ENCODE data around the gene JAKMIP1. TPM values are rescaled to one million over a fixed set of nuclear protein-coding genes. Genes with fewer than 3 reads are reported as not detected.

JAKMIP1 gene
- total RNA-seq, 4 donors from 2014 or later: 0.39 to 4.5 (median 1.9) TPM; not detected in 1

- 40 to 48% methylated on average over 15 of the region's 22 CpGs for WGBS, 2 donors (ENCODE audit: low coverage in 1 of 2)
Observed at GRCh38 chr4:6019316-6020263, 180.8 kb downstream of the JAKMIP1 start.

GRCh38 chr4:6018331-6018730, 182.0 kb downstream of the JAKMIP1 start, which contains the start of gene C4orf50:
C4orf50 (minus strand) TSS chr4:6018431.
- Histone ChIP-seq H3K9me3 (no peaks in the 10 kb centered on the region), H3K4me1 (no peaks in the 10 kb centered on the region), H3K27ac (no peak within 1 kb of the TSS), H3K36me3 (no peaks in the 10 kb centered on the region), H3K4me3 (no peak within 1 kb of the TSS), H3K27me3 (peaks cover 66% of the 10 kb centered on the region)
- TF ChIP-seq POLR2AphosphoS5 (IDR thresholded peaks at IDR 0.05): no peak
- 72 to 73% methylated on average over 8 of the region's 8 CpGs for WGBS, 2 donors (ENCODE audit: low coverage in 1 of 2)
- no peak for ATAC-seq

More at GRCh38 chr4:6019316-6020263, 180.8 kb downstream of the JAKMIP1 start:
- Histone ChIP-seq H3K36me3 (no peaks in the 10 kb centered on the region), H3K4me1 (no peaks in the 10 kb centered on the region), H3K4me3 (no peak overlapping the region), H3K9me3 (no peaks in the 10 kb centered on the region), H3K27ac (no peak overlapping the region), H3K27me3 (peaks cover 67% of the 10 kb centered on the region)
- no peak for ATAC-seq
- TF ChIP-seq POLR2AphosphoS5 (IDR thresholded peaks at IDR 0.05): no peak
- peak in 3 of 4 experiments; percentile 50 to 81 (median 51) for TF ChIP-seq CTCF (IDR thresholded peaks at IDR 0.05)
- no peak for TF ChIP-seq POLR2A (IDR thresholded peaks at IDR 0.05)

GRCh38 chr4:6017800-6018199, 182.5 kb downstream of the JAKMIP1 start:
- Histone ChIP-seq H3K27ac (no peak overlapping the region), H3K4me3 (no peak overlapping the region), H3K27me3 (peaks cover 63% of the 10 kb centered on the region), H3K36me3 (no peaks in the 10 kb centered on the region), H3K4me1 (no peaks in the 10 kb centered on the region), H3K9me3 (no peaks in the 10 kb centered on the region)
- 75 to 100% methylated on average over 2 to 5 of the region's 11 CpGs for WGBS, 2 donors (ENCODE audit: low coverage in 1 of 2)
- TF ChIP-seq CTCF (IDR thresholded peaks at IDR 0.05) (no peak), EP300 (IDR thresholded peaks at IDR 0.05) (no peak), POLR2A (IDR thresholded peaks at IDR 0.05) (no peak), POLR2AphosphoS5 (IDR thresholded peaks at IDR 0.05) (no peak)
- ATAC-seq: no peak

- Histone ChIP-seq H3K27me3 (peaks cover 62% of the 10 kb centered on the region), H3K4me1 (peaks cover 0 to under 1% (median 0%) of the 10 kb centered on the region in 3 donors), H3K27ac (no peak overlapping the region), H3K9me3 (no peaks in the 10 kb centered on the region), H3K4me3 (no peak overlapping the region), H3K36me3 (no peaks in the 10 kb centered on the region)
- TF ChIP-seq POLR2A (IDR thresholded peaks at IDR 0.05): no peak
- TF ChIP-seq POLR2AphosphoS5 (IDR thresholded peaks at IDR 0.05): no peak
- no peak for TF ChIP-seq EP300 (IDR thresholded peaks at IDR 0.05)
- no peak for TF ChIP-seq CTCF (IDR thresholded peaks at IDR 0.05)
- 64% methylated on average over 7 of the region's 10 CpGs; no CpG with 5 or more reads in 1 of the 2 donors for WGBS, 2 donors (ENCODE audit: low coverage in 1 of 2)
- ATAC-seq: no peak
Observed at GRCh38 chr4:6017030-6017429, 183.3 kb downstream of the JAKMIP1 start.

- H3K36me3 ChIP-seq: no peaks in the 10 kb centered on the region
- peaks cover 0 to 7% (median 0%) of the 10 kb centered on the region in 3 donors for H3K4me1 ChIP-seq
- no peak for ATAC-seq
- H3K27ac ChIP-seq: no peak overlapping the region
- WGBS, 2 donors (ENCODE audit: low coverage in 1 of 2): 72 to 100% methylated on average over 2 to 10 of the region's 12 CpGs
- TF ChIP-seq EP300 (IDR thresholded peaks at IDR 0.05): no peak
- no peak overlapping the region for H3K4me3 ChIP-seq
- H3K27me3 ChIP-seq: peaks cover 61% of the 10 kb centered on the region
- no peaks in the 10 kb centered on the region for H3K9me3 ChIP-seq
Observed at GRCh38 chr4:6013564-6013963, 186.8 kb downstream of the JAKMIP1 start.

GRCh38 chr4:6012200-6012599, 188.1 kb downstream of the JAKMIP1 start:
- no peaks in the 10 kb centered on the region for H3K36me3 ChIP-seq
- ATAC-seq: no peak
- H3K27me3 ChIP-seq: peaks cover 63% of the 10 kb centered on the region
- WGBS, 2 donors (ENCODE audit: low coverage in 1 of 2): 44 to 51% methylated on average over 3 to 5 of the region's 5 CpGs
- no peaks in the 10 kb centered on the region for H3K9me3 ChIP-seq
- H3K4me1 ChIP-seq: peaks cover 0 to 7% (median 0%) of the 10 kb centered on the region in 3 donors
- no peak for TF ChIP-seq EP300 (IDR thresholded peaks at IDR 0.05)
- no peak for TF ChIP-seq CTCF (IDR thresholded peaks at IDR 0.05)
- no peak for TF ChIP-seq POLR2A (IDR thresholded peaks at IDR 0.05)
- TF ChIP-seq POLR2AphosphoS5 (IDR thresholded peaks at IDR 0.05): no peak
- H3K4me3 ChIP-seq: no peak overlapping the region
- H3K27ac ChIP-seq: no peak overlapping the region
